Left lung (tissue), 10 donors: ENCODE data around the gene CDH19. TPM values are rescaled to one million over a fixed set of nuclear protein-coding genes. Genes with fewer than 3 reads are reported as not detected.

Experiments used
- ATAC-seq: fragments of 200-7000 bp; cut with Tn5 transposase; one replicate; pipeline ENCODE4 v1.9.1; 2020; ENCODE audit warnings: moderate library complexity
- DNase-seq, 4 donors: peaks; one replicate each; pipeline ENCODE4 v3.0.0-alpha.2; 2013 to 2020
- H3K27ac ChIP-seq, 2 donors: fragments of 200-600 bp; sonication (generic) in 1 of 2; one replicate each; pipeline versions ENCODE4 v1.5.0 to v1.8.0; 2020 to 2021
- H3K27me3 ChIP-seq, 2 donors: fragments of 200-600 bp; sonication (generic) in 1 of 2; one replicate each; pipeline versions ENCODE4 v1.5.0 to v1.8.0; 2020 to 2021
- H3K36me3 ChIP-seq, 2 donors: fragments of 200-600 bp; sonication (generic) in 1 of 2; one replicate each; pipeline versions ENCODE4 v1.5.0 to v1.8.0; 2020 to 2021
- H3K4me1 ChIP-seq, 2 donors: fragments of 200-600 bp; one replicate each; pipeline ENCODE4 v1.8.0; 2021
- H3K4me3 ChIP-seq, 2 donors: fragments of 200-600 bp; sonication (generic) in 1 of 2; one replicate each; pipeline versions ENCODE4 v1.5.0 to v1.8.0; 2020 to 2021; ENCODE audit warnings: mild to moderate bottlenecking in 1 of 2
- H3K9me3 ChIP-seq, 2 donors: fragments of 200-600 bp; sonication (generic) in 1 of 2; one replicate each; pipeline versions ENCODE4 v1.5.0 to v1.8.0; 2020 to 2021
- intact Hi-C, 2 donors: fragments of 100-400 bp; cut with DNase I; formaldehyde crosslinking; loops; one replicate each; pipeline versions ENCODE4 v1.11.2 to v1.14.2; 2022
- polyA plus RNA-seq, 6 donors: library from polyadenylated mRNA; unstranded; fragments of 120-200 nt; gene quantifications; one replicate each; pipeline ENCODE4 v1.2.1, GENCODE V29; 2013; ENCODE audit not compliant: insufficient read length in 6 of 6
- total RNA-seq, 2 donors: library from RNA; stranded (reverse); fragmentation: NEBNext Ultra II Directional; extraction: Animal tissue kit (Norgen Biotek cat#: 25700); gene quantifications; one replicate each; pipeline ENCODE4 v1.2.1, GENCODE V29; 2021
- TF ChIP-seq, protein P1 (sequence below), 2 donors: fragments of 200-600 bp; sonication (generic) in 1 of 2; IDR thresholded peaks; one replicate each; pipeline versions ENCODE4 v1.5.0 to v1.8.0; 2021; ENCODE audit warnings: antibody characterized with exemption in 2 of 2
- donor health status: DM: no; HTN: yes; CAD: no.
- donor health status: DM: no; HTN: no; CAD: no.

CDH19 gene
- total and polyA plus RNA-seq, 8 donors = 0.07 to 0.85 (median 0.33) TPM

DNA sequence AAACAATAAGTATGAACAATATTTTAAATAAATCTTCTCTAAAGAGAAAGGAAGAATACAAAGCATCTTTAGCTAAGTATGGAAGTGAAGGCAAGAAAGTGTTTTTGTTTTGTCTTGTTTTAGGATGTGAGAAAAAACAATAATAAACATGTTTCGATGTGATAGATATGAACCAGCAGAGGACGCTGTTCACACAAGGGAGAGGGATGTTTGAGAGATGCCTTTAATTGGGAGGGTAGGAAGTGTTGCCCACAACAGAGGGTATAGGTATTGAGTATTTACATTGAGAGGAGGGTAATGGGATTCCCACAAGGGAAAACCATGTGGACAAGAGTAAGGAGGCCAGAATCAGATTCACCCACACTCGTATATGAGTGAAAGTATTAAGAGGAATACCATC is 55.1 kb downstream of the CDH19 start:
- Histone ChIP-seq H3K4me1 (no peaks in the 10 kb centered on the region), H3K9me3 (no peaks in the 10 kb centered on the region), H3K27me3 (no peaks in the 10 kb centered on the region), H3K36me3 (no peaks in the 10 kb centered on the region), H3K4me3 (no peak overlapping the region), H3K27ac (no peak overlapping the region)
- TF ChIP-seq, protein P1, sequence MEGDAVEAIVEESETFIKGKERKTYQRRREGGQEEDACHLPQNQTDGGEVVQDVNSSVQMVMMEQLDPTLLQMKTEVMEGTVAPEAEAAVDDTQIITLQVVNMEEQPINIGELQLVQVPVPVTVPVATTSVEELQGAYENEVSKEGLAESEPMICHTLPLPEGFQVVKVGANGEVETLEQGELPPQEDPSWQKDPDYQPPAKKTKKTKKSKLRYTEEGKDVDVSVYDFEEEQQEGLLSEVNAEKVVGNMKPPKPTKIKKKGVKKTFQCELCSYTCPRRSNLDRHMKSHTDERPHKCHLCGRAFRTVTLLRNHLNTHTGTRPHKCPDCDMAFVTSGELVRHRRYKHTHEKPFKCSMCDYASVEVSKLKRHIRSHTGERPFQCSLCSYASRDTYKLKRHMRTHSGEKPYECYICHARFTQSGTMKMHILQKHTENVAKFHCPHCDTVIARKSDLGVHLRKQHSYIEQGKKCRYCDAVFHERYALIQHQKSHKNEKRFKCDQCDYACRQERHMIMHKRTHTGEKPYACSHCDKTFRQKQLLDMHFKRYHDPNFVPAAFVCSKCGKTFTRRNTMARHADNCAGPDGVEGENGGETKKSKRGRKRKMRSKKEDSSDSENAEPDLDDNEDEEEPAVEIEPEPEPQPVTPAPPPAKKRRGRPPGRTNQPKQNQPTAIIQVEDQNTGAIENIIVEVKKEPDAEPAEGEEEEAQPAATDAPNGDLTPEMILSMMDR (IDR thresholded peaks at IDR 0.05) = no peak
- intact Hi-C loops = no loop called here
- DNase-seq = no peak
- ATAC-seq = no peak

DNA sequence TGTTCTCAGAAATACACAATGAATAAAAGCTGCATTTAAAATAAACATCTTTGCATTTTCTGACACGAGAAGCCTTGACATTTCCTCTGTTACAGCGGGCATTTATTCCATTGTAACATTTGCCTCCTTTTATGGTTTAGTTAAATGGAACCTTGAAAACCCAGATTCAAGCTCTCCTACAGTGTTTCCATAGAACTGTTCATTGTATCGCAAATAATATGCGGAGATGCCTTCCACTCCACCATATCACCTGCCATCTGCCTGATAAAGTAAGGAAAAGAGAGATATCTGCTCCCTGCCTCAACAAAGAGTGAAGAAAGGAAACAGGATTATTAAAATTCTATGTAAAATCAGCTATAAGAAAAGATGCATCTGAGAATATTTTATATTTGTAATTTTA is 69.8 kb downstream of the CDH19 start:
- no peak overlapping the region for H3K4me3 ChIP-seq
- intact Hi-C loops = no loop called here
- TF ChIP-seq, protein P1 (IDR thresholded peaks at IDR 0.05) = no peak
- no peaks in the 10 kb centered on the region for H3K27me3 ChIP-seq
- H3K27ac ChIP-seq = no peak overlapping the region
- H3K4me1 ChIP-seq = no peaks in the 10 kb centered on the region
- H3K9me3 ChIP-seq = no peaks in the 10 kb centered on the region
- no peaks in the 10 kb centered on the region for H3K36me3 ChIP-seq
- ATAC-seq (no peak), DNase-seq (no peak)

DNA sequence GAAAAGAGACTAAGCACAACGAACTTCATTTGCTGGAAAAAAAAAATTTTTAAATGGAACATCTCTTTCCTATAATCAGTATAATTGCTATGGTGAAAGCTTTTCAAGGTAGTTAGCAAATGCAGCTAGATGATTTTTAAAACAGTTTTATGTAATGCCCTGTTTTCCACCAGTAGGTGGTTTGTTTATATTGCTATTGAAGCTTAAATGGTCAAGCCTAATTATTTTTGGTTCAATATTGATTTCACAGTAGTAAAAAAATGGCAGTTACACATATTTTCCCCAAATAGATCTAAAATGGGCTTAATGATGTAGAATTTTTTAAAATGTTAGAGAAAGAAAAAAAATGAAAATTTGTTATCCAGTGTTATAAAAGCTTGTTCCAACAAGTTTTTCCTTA is 70.2 kb downstream of the CDH19 start:
- DNase-seq (no peak), ATAC-seq (no peak)
- no peaks in the 10 kb centered on the region for H3K4me1 ChIP-seq
- H3K9me3 ChIP-seq = no peaks in the 10 kb centered on the region
- TF ChIP-seq, protein P1 (IDR thresholded peaks at IDR 0.05) = no peak
- H3K27me3 ChIP-seq = no peaks in the 10 kb centered on the region
- H3K36me3 ChIP-seq = no peaks in the 10 kb centered on the region
- H3K4me3 ChIP-seq = no peak overlapping the region
- no peak overlapping the region for H3K27ac ChIP-seq
- intact Hi-C loops = no loop called here

DNA sequence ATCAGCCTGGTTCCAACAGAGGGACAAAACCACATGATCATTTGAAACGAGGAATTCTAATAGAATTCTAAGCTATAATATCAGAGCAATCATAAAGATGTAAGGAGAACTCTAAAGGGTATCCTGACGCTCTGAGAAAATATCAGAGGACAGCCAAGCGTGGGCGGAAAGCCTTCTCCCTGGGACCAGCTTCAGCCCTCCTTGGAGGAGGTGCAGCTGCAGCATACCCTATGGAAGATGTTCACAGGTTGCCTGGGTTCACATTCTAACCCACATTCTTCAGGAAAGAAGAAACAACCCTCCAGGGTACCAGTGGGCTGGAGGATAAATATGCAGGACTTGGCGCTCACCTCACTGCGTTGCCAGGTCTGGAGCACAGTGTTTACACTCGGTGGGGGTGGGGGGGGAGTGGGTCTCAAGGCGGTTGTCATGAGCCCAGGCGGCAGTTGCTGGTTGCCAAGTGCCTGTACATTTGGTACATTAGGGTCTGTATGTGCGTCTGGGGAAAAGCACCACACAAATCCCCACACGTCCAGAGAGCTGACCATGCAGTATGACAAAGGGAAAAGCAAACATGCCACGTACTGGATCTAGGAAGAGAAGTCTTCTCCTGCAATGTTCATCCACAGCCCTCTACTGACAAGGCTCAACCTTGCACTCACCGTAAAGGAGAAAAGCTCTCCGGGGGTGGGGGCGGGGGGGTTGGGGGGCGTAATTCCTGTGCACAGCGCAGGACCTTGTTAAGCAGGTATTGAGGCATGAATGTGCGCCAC is 80.5 kb downstream of the CDH19 start:
- H3K27me3 ChIP-seq = no peaks in the 10 kb centered on the region
- H3K4me1 ChIP-seq = no peaks in the 10 kb centered on the region
- DNase-seq (no peak), ATAC-seq (no peak)
- no peak overlapping the region for H3K27ac ChIP-seq
- H3K36me3 ChIP-seq = no peaks in the 10 kb centered on the region
- intact Hi-C loops = no loop called here
- TF ChIP-seq, protein P1 (IDR thresholded peaks at IDR 0.05) = no peak
- no peak overlapping the region for H3K4me3 ChIP-seq
- H3K9me3 ChIP-seq = no peaks in the 10 kb centered on the region

DNA sequence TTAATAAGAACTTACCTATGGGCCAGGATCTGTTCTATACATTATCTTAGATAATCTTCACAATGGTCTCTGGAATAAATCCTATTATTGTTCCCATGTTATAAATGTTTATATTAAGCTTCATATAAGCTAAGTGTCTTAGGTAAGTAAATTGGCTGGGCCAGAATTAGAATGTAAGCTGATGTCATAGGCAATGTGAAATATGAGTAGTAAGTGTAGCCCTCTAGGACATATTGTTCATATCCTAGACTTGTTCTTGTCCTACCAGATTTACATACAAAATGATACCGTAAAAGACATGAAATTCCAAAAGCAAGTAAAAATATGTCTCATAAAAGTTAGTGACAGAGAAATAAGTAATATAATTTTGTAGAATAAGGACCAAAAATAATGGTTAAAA is 89.9 kb downstream of the CDH19 start:
- DNase-seq (no peak), ATAC-seq (no peak)
- H3K4me1 ChIP-seq = no peaks in the 10 kb centered on the region
- no peak overlapping the region for H3K27ac ChIP-seq
- H3K36me3 ChIP-seq = no peaks in the 10 kb centered on the region
- H3K9me3 ChIP-seq = no peaks in the 10 kb centered on the region
- H3K4me3 ChIP-seq = no peak overlapping the region
- intact Hi-C loops = no loop called here
- TF ChIP-seq, protein P1 (IDR thresholded peaks at IDR 0.05) = no peak
- no peaks in the 10 kb centered on the region for H3K27me3 ChIP-seq
